HepG2 (cell line): ENCODE results near the gene FBH1. TPM values are rescaled to one million over a fixed set of nuclear protein-coding genes. Genes with fewer than 3 reads are reported as not detected.

Source experiments
- ATAD3A ChIP-seq: sonication (generic); formaldehyde crosslinking; IDR thresholded peaks from 2 replicates; pipeline ENCODE4 v1.4.0; 2020; ENCODE audit warnings: missing genetic modification reagents
- DMAP1 ChIP-seq: IDR thresholded peaks from 2 replicates; pipeline ENCODE4 v1.6.1; 2016
- ISX ChIP-seq: sonication (generic); formaldehyde crosslinking; conservative IDR thresholded peaks from 2 replicates; pipeline ENCODE4 v1.5.0; 2020; ENCODE audit warnings: missing genetic modification reagents
- MED1 ChIP-seq: sonication (generic); formaldehyde crosslinking; IDR thresholded peaks from 2 replicates; pipeline ENCODE4 v1.4.0; 2020; ENCODE audit warnings: missing genetic modification reagents
- NFATC3 ChIP-seq: sonication (generic); formaldehyde crosslinking; IDR thresholded peaks from 2 replicates; pipeline ENCODE4 v1.5.1; 2020; ENCODE audit warnings: mild to moderate bottlenecking, missing genetic modification reagents
- SRF ChIP-seq: IDR thresholded peaks from 2 replicates; pipeline ENCODE4 v1.6.1; 2011; ENCODE audit warnings: mild to moderate bottlenecking, low read depth, low read length, moderate library complexity
- ZBTB1 ChIP-seq: sonication (generic); formaldehyde crosslinking; IDR thresholded peaks from 2 replicates; pipeline ENCODE4 v1.4.0; 2020; ENCODE audit warnings: missing genetic modification reagents, borderline replicate concordance
- ZFYVE20 ChIP-seq: sonication (generic); formaldehyde crosslinking; IDR thresholded peaks from 2 replicates; pipeline ENCODE4 v1.8.0; 2023; ENCODE audit warnings: low read depth, mild to moderate bottlenecking, moderate library complexity, missing genetic modification reagents, borderline replicate concordance
- ZNF501 ChIP-seq: sonication (generic); formaldehyde crosslinking; IDR thresholded peaks from 2 replicates; pipeline ENCODE4 v1.5.1; 2020; ENCODE audit warnings: mild to moderate bottlenecking, moderate library complexity, missing genetic modification reagents
- ZNF780A ChIP-seq: sonication (generic); formaldehyde crosslinking; IDR thresholded peaks from 2 replicates; pipeline ENCODE4 v1.8.0; 2022; ENCODE audit warnings: mild to moderate bottlenecking, missing genetic modification reagents, moderate library complexity
- polyA plus RNA-seq, 8 experiments: library from polyadenylated mRNA; depleted of rRNA in 3 of 8; stranded (reverse) in 7 of 8; unstranded in 1 of 8; fragments of >200 nt; fragmentation: Illumina TruSeq in 4 of 8; extraction: Trizol in 4 of 8; gene quantifications; 2 replicates each; pipeline versions ENCODE4 v1.2.1 to v1.2.3, GENCODE V29; 2011 to 2016; ENCODE audit warnings: low read depth in 4 of 8, missing spikeins in 1 of 8, mixed read lengths in 1 of 8; ENCODE audit not compliant: insufficient read depth in 1 of 8
- total RNA-seq, 5 experiments: library from RNA; depleted of rRNA; stranded (reverse); fragments of >200 nt; fragmentation: Illumina TruSeq; extraction: Trizol; gene quantifications; 2 replicates each; pipeline ENCODE4 v1.2.3, GENCODE V29; 2016; ENCODE audit warnings: low read depth in 1 of 5
- TF ChIP-seq, protein P1 (sequence below): IDR thresholded peaks from 2 replicates; pipeline ENCODE4 v1.6.1; 2016; ENCODE audit warnings: missing compliant biosample characterization, missing genetic modification reagents, borderline replicate concordance
- TF ChIP-seq, protein P2 (sequence below): sonication (generic); formaldehyde crosslinking; IDR thresholded peaks from 2 replicates; pipeline ENCODE4 v1.5.0; 2020; ENCODE audit warnings: missing genetic modification reagents, mild to moderate bottlenecking, borderline replicate concordance
- TF ChIP-seq, protein P3 (sequence below): sonication (generic); formaldehyde crosslinking; IDR thresholded peaks from 2 replicates; pipeline ENCODE4 v1.4.0; 2020; ENCODE audit warnings: missing genetic modification reagents
- TF ChIP-seq, protein P4 (sequence below): sonication (generic); formaldehyde crosslinking; conservative IDR thresholded peaks from 2 replicates; pipeline ENCODE4 v1.4.0; 2020; ENCODE audit warnings: mild to moderate bottlenecking, missing genetic modification reagents, moderate library complexity
- TF ChIP-seq, protein P5 (sequence below): sonication (generic); formaldehyde crosslinking; IDR thresholded peaks from 2 replicates; pipeline ENCODE4 v1.4.0; 2020; ENCODE audit warnings: missing genetic modification reagents, borderline replicate concordance
- TF ChIP-seq, protein P6 (sequence below): sonication (generic); formaldehyde crosslinking; IDR thresholded peaks from 2 replicates; pipeline ENCODE4 v1.4.0; 2020; ENCODE audit warnings: mild to moderate bottlenecking, missing genetic modification reagents

FBH1 gene
- total and polyA plus RNA-seq, 2 of the 13 experiments (the other 11 are each of a cell fraction or from before 2014, with no cell fraction given): 48.8 to 60.3 TPM

DNA sequence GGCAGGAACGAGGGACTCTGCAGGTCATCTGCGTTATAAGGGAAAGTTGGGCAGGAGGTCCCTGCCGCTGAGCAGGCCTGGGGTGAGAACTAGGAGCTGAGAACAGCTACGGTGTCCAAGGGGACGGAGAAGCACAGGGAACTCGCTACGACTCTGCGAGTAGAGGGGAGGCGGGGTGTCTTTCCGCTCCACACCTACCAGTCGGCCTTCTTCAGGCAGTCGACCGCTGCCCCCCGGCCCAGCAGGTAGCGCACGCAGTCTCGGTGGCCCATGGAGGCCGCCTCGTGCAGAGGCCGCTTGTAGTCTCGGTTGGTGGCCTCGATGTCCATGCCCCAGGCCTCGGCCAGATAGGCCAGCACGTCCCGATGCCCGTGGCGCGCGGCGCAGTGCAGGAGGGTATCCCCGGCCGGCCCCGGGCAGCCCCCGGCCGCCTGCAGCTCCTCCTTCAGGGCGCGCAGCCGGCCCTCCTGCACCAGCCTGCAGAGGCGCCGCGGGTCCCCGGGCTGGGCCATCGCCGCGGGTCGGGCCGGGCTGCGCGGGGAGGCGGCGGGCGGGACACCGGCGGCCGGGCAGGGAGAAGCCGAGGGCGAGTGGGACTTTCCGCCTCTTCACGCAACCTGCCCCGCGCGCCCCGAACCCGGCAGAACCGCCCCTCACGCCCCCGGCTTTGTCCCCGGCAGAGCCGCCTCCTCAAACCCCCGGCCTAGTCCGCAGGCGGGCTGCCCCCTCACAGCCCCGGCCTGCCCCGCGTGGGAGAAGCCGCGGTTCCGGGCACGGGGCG is 1.0 kb upstream of the FBH1 start (continued):
- TF ChIP-seq, protein P1, sequence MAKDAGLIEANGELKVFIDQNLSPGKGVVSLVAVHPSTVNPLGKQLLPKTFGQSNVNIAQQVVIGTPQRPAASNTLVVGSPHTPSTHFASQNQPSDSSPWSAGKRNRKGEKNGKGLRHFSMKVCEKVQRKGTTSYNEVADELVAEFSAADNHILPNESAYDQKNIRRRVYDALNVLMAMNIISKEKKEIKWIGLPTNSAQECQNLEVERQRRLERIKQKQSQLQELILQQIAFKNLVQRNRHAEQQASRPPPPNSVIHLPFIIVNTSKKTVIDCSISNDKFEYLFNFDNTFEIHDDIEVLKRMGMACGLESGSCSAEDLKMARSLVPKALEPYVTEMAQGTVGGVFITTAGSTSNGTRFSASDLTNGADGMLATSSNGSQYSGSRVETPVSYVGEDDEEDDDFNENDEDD (CRISPR knock-in tag): peak; percentile 35; the same call in 1 of the 2 replicates
- TF ChIP-seq, protein P2, sequence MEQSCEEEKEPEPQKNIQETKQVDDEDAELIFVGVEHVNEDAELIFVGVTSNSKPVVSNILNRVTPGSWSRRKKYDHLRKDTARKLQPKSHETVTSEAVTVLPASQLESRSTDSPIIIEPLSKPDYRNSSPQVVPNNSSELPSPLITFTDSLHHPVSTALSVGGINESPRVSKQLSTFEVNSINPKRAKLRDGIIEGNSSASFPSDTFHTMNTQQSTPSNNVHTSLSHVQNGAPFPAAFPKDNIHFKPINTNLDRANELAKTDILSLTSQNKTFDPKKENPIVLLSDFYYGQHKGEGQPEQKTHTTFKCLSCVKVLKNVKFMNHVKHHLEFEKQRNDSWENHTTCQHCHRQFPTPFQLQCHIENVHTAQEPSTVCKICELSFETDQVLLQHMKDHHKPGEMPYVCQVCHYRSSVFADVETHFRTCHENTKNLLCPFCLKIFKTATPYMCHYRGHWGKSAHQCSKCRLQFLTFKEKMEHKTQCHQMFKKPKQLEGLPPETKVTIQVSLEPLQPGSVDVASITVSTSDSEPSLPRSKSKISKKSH (CRISPR knock-in tag): no peak
- no peak for TF ChIP-seq ZNF780A (CRISPR knock-in tag)
- TF ChIP-seq ISX (CRISPR knock-in tag): 0 out of 2 replicates have a peak, but pooled peaks have one; percentile 2
- TF ChIP-seq, protein P3, sequence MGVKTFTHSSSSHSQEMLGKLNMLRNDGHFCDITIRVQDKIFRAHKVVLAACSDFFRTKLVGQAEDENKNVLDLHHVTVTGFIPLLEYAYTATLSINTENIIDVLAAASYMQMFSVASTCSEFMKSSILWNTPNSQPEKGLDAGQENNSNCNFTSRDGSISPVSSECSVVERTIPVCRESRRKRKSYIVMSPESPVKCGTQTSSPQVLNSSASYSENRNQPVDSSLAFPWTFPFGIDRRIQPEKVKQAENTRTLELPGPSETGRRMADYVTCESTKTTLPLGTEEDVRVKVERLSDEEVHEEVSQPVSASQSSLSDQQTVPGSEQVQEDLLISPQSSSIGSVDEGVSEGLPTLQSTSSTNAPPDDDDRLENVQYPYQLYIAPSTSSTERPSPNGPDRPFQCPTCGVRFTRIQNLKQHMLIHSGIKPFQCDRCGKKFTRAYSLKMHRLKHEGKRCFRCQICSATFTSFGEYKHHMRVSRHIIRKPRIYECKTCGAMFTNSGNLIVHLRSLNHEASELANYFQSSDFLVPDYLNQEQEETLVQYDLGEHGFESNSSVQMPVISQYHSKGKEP: no peak
- peak; percentile 72; the same call in 1 of the 2 replicates for TF ChIP-seq ZFYVE20 (CRISPR knock-in tag)
- TF ChIP-seq, protein P4, sequence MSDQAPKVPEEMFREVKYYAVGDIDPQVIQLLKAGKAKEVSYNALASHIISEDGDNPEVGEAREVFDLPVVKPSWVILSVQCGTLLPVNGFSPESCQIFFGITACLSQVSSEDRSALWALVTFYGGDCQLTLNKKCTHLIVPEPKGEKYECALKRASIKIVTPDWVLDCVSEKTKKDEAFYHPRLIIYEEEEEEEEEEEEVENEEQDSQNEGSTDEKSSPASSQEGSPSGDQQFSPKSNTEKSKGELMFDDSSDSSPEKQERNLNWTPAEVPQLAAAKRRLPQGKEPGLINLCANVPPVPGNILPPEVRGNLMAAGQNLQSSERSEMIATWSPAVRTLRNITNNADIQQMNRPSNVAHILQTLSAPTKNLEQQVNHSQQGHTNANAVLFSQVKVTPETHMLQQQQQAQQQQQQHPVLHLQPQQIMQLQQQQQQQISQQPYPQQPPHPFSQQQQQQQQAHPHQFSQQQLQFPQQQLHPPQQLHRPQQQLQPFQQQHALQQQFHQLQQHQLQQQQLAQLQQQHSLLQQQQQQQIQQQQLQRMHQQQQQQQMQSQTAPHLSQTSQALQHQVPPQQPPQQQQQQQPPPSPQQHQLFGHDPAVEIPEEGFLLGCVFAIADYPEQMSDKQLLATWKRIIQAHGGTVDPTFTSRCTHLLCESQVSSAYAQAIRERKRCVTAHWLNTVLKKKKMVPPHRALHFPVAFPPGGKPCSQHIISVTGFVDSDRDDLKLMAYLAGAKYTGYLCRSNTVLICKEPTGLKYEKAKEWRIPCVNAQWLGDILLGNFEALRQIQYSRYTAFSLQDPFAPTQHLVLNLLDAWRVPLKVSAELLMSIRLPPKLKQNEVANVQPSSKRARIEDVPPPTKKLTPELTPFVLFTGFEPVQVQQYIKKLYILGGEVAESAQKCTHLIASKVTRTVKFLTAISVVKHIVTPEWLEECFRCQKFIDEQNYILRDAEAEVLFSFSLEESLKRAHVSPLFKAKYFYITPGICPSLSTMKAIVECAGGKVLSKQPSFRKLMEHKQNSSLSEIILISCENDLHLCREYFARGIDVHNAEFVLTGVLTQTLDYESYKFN: no peak; the same call in 1 of the 2 replicates
- no peak for TF ChIP-seq NFATC3
- TF ChIP-seq ZNF501 (CRISPR knock-in tag): no peak
- TF ChIP-seq DMAP1 (CRISPR knock-in tag): no peak
- TF ChIP-seq ZBTB1: no peak
- no peak for TF ChIP-seq SRF
- TF ChIP-seq MED1 (CRISPR knock-in tag): no peak
- TF ChIP-seq, protein P5, sequence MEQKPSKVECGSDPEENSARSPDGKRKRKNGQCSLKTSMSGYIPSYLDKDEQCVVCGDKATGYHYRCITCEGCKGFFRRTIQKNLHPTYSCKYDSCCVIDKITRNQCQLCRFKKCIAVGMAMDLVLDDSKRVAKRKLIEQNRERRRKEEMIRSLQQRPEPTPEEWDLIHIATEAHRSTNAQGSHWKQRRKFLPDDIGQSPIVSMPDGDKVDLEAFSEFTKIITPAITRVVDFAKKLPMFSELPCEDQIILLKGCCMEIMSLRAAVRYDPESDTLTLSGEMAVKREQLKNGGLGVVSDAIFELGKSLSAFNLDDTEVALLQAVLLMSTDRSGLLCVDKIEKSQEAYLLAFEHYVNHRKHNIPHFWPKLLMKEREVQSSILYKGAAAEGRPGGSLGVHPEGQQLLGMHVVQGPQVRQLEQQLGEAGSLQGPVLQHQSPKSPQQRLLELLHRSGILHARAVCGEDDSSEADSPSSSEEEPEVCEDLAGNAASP: peak; percentile 38; the same call in 1 of the 2 replicates
- TF ChIP-seq, protein P6, sequence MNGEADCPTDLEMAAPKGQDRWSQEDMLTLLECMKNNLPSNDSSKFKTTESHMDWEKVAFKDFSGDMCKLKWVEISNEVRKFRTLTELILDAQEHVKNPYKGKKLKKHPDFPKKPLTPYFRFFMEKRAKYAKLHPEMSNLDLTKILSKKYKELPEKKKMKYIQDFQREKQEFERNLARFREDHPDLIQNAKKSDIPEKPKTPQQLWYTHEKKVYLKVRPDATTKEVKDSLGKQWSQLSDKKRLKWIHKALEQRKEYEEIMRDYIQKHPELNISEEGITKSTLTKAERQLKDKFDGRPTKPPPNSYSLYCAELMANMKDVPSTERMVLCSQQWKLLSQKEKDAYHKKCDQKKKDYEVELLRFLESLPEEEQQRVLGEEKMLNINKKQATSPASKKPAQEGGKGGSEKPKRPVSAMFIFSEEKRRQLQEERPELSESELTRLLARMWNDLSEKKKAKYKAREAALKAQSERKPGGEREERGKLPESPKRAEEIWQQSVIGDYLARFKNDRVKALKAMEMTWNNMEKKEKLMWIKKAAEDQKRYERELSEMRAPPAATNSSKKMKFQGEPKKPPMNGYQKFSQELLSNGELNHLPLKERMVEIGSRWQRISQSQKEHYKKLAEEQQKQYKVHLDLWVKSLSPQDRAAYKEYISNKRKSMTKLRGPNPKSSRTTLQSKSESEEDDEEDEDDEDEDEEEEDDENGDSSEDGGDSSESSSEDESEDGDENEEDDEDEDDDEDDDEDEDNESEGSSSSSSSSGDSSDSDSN (CRISPR knock-in tag): peak; percentile 66
- no peak for TF ChIP-seq ATAD3A (CRISPR knock-in tag)
